D721Med (cell line): ENCODE measurements around the gene PRRC1.

Experiments used
- DNase-seq: peaks from one replicate; pipeline ENCODE4 v3.0.0; 2011; ENCODE audit warnings: low spot score; ENCODE audit not compliant: insufficient read length
- FAIRE-seq: peaks from 2 replicates; lab custom pipeline; 2011; peaks lifted over from hg19 to GRCh38; lab: Jason Lieb, UNC
- CTCF ChIP-seq: IDR thresholded peaks from 2 replicates; pipeline ENCODE4 v1.5.1; 2012; ENCODE audit warnings: mild to moderate bottlenecking, control low read depth; ENCODE audit not compliant: insufficient read depth; ENCODE audit errors: missing control alignments

The PRRC1 gene

DNA sequence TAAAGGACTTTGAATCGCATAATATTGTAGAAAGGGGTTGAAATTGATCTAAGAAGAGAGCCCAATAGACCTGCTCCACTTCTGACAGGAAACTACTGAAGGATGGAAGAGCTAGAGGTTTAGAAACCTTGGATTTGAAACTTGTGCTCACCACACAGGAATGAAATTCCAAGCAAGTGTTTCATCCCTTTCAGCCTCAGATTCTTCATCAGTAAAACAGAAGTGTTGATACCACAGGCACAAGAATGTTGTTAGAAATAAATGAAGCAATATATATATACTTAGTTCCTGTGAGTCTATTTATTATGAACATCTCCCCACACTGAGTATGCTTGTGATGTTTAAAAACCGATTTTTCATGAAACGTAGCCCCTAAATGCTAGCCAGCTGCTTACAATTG, 43.8 kb downstream of the PRRC1 start:
- DNase-seq (no peak), FAIRE-seq (no peak)
- no peak for TF ChIP-seq CTCF

- FAIRE-seq (no peak), DNase-seq (no peak)
- peak; percentile 53 for TF ChIP-seq CTCF
Measured at GRCh38 chr5:127562252-127562651, 44.8 kb downstream of the PRRC1 start.

DNA sequence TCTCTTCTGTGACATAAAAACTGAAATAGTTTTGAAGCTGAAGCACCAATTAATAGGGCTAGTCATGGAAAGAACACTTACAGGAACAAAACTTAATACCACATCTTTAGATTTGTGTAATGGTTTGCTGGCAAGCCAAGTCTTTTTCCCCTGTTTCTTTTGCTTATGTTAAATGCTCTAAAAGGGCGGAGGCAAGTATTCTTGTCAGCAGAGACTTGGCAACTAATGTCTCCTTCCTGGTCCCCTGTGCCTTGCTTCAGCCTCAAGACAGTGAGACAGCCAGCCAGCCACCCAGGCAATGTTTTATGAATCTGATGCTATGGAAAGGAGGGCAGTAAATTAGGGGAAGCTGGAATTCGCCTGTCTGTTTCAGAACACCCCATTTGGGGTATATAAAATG, 45.7 kb downstream of the PRRC1 start:
- FAIRE-seq (no peak), DNase-seq (no peak)
- no peak for TF ChIP-seq CTCF

DNA sequence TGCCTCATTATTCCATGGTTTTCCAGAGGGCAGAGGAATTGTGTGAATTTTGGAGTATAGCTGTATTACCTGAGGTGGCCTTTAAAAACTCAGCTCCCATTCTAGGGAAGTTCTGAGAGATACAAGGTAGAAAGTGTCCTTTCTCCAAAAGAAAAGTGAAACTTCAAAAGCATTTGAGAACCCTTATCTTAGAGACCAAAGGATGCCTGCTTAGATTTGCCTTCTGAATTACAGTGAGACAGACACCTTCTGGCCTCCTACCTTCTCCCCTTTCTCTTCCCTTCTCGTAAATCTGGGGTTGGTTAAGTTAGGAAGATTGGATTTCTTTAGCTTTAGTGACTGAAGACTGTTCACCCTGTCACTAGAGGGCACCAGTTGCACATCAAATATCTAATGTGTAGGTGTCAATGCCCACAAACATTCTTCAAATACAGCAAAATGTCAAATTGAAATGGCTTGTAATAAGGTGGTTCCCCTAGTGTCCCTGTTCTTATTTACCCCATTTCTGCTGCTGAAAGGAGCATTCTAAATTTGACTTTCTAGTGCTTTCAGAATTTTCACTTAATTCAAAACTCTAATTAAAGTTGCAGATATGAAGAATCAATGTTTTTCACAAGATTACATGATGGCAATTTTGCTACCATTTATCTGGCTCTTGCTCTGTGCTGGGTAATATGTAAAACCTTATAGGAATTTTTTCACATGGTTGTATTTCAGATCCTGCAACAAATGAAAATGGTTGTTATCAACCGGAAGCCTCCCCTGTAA, 46.7 kb downstream of the PRRC1 start:
- peak; percentile 93 for TF ChIP-seq CTCF
- DNase-seq = no peak
- FAIRE-seq = peak; percentile 96

- FAIRE-seq = no peak
- DNase-seq = no peak
- TF ChIP-seq CTCF = no peak
Measured at GRCh38 chr5:127565586-127566270, 48.3 kb downstream of the PRRC1 start.

GRCh38 chr5:127567026-127567768, 49.8 kb downstream of the PRRC1 start:
- FAIRE-seq (no peak), DNase-seq (no peak)

More at GRCh38 chr5:127567026-127567768, 49.8 kb downstream of the PRRC1 start:
- TF ChIP-seq CTCF = no peak
